OCI-LY1 (cell line): ENCODE measurements around the gene TTC12.

Source experiments
- H2AFZ ChIP-seq: fragments of 200-600 bp; sonication (generic), shearing (Covaris generic); 2 replicates; pipeline ENCODE4 v1.6.0; 2014; ENCODE audit warnings: antibody characterized with exemption, mild to moderate bottlenecking, low read length
- H3F3A ChIP-seq: fragments of 200-600 bp; sonication (generic), shearing (Covaris generic); 2 replicates; pipeline ENCODE4 v1.6.0; 2014; ENCODE audit warnings: mild to moderate bottlenecking, antibody characterized with exemption, low read length, moderate library complexity; ENCODE audit not compliant: insufficient read depth
- H3K27ac ChIP-seq: fragments of 200-600 bp; sonication (generic); 2 replicates; pipeline ENCODE4 v1.5.1; 2014; ENCODE audit warnings: low read length, mixed run types, mild to moderate bottlenecking, low read depth; ENCODE audit not compliant: poor library complexity, severe bottlenecking
- H3K27me3 ChIP-seq: fragments of 200-600 bp; sonication (generic); 2 replicates; pipeline ENCODE4 v1.6.0; 2014; ENCODE audit warnings: antibody characterized with exemption, mild to moderate bottlenecking, low read length, moderate library complexity; ENCODE audit not compliant: insufficient read depth
- H3K36me3 ChIP-seq: fragments of 200-600 bp; sonication (generic); 2 replicates; pipeline ENCODE4 v1.6.1; 2014; ENCODE audit warnings: mild to moderate bottlenecking, antibody characterized with exemption, low read length, moderate library complexity, mixed read lengths; ENCODE audit not compliant: insufficient read depth
- H3K4me1 ChIP-seq: fragments of 200-600 bp; sonication (generic); 2 replicates; pipeline ENCODE4 v1.5.1; 2014; ENCODE audit warnings: mild to moderate bottlenecking, low read length, moderate library complexity; ENCODE audit not compliant: insufficient read depth, severe bottlenecking
- H3K4me2 ChIP-seq: fragments of 200-600 bp; sonication (generic), shearing (Covaris generic); 2 replicates; pipeline ENCODE4 v1.6.1; 2014; ENCODE audit warnings: low read length
- H3K4me3 ChIP-seq: fragments of 200-600 bp; sonication (generic); 2 replicates; pipeline ENCODE4 v1.5.1; 2014; ENCODE audit warnings: low read length, low read depth, mild to moderate bottlenecking, mixed read lengths; ENCODE audit not compliant: poor library complexity, severe bottlenecking
- H3K79me2 ChIP-seq: fragments of 200-600 bp; shearing (Covaris generic); 2 replicates; pipeline ENCODE4 v1.6.1; 2016; ENCODE audit warnings: mixed run types, low read length, mixed read lengths; ENCODE audit not compliant: insufficient read depth
- H3K9ac ChIP-seq: fragments of 200-600 bp; sonication (generic), shearing (Covaris generic); 2 replicates; pipeline ENCODE4 v1.6.1; 2014; ENCODE audit warnings: mild to moderate bottlenecking, low read length, mixed read lengths
- H3K9me2 ChIP-seq: fragments of 200-600 bp; sonication (generic), shearing (Covaris generic); 2 replicates; pipeline ENCODE4 v1.6.1; 2014; ENCODE audit warnings: low read depth, mild to moderate bottlenecking, low read length, mixed read lengths
- H3K9me3 ChIP-seq: fragments of 200-600 bp; shearing (Covaris generic); 2 replicates; pipeline ENCODE4 v1.6.1; 2014; ENCODE audit warnings: low read length, mixed read lengths
- H4K20me1 ChIP-seq: fragments of 200-600 bp; sonication (generic), shearing (Covaris generic); 2 replicates; pipeline ENCODE4 v1.6.0; 2016; ENCODE audit warnings: mild to moderate bottlenecking, low read length; ENCODE audit not compliant: insufficient read depth
- EZH2 ChIP-seq: fragments of 200-600 bp; sonication (generic), shearing (Covaris generic); IDR thresholded peaks from 2 replicates; pipeline ENCODE4 v1.8.0; 2017; ENCODE audit warnings: borderline replicate concordance, mixed run types, mild to moderate bottlenecking, antibody characterized with exemption, low read length, moderate library complexity, mixed read lengths
- TF ChIP-seq, protein P1 (sequence below): fragments of 200-600 bp; sonication (generic), shearing (Covaris generic); IDR thresholded peaks from 2 replicates; pipeline ENCODE4 v1.5.1; 2017; ENCODE audit warnings: mild to moderate bottlenecking, antibody characterized with exemption, low read length, moderate library complexity, mixed read lengths

Gene TTC12

DNA sequence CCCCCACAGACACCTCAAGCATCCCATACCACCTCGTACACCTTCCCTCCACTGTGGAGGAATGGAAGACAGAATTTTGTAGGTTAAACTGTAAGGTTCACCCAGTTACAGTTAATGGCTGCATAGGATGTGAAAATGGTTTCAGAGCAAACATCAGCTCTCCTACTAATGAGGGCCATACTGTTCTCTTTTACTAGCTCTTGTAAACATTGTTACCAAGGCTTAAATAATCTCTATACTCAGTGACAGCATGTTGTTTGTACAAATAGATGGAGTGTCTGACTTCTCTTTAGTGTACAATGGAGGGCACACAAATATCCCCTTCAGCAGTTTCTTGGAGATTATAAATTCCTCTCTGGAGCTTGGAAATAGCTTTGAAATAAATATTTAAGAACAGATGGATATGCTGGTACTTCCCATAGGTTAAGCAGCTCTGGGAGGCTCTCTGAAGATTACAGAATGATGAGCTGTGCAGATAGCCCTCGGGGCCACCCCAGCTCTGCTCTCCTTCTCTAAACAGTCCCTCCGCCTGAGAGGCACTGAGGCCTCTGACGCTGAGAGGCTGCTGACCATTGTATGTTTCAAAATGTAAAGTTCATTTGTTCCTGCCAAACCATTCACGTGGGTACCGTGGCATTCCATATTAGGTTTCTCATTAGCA lies 25.7 kb downstream of the TTC12 start:
- Histone ChIP-seq H2AFZ (no peak overlapping the region), H3K27ac (no peak overlapping the region), H3K79me2 (no peaks in the 10 kb centered on the region), H3F3A (no peaks in the 10 kb centered on the region), H3K4me2 (no peak overlapping the region), H4K20me1 (no peaks in the 10 kb centered on the region), H3K27me3 (no peaks in the 10 kb centered on the region), H3K4me1 (no peaks in the 10 kb centered on the region), H3K36me3 (no peaks in the 10 kb centered on the region; the same call in 1 of the 2 replicates), H3K9ac (no peak overlapping the region), H3K9me2 (no peaks in the 10 kb centered on the region), H3K9me3 (no peaks in the 10 kb centered on the region), H3K4me3 (no peak overlapping the region)
- TF ChIP-seq EZH2 = no peak
- TF ChIP-seq, protein P1, sequence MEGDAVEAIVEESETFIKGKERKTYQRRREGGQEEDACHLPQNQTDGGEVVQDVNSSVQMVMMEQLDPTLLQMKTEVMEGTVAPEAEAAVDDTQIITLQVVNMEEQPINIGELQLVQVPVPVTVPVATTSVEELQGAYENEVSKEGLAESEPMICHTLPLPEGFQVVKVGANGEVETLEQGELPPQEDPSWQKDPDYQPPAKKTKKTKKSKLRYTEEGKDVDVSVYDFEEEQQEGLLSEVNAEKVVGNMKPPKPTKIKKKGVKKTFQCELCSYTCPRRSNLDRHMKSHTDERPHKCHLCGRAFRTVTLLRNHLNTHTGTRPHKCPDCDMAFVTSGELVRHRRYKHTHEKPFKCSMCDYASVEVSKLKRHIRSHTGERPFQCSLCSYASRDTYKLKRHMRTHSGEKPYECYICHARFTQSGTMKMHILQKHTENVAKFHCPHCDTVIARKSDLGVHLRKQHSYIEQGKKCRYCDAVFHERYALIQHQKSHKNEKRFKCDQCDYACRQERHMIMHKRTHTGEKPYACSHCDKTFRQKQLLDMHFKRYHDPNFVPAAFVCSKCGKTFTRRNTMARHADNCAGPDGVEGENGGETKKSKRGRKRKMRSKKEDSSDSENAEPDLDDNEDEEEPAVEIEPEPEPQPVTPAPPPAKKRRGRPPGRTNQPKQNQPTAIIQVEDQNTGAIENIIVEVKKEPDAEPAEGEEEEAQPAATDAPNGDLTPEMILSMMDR = no peak

DNA sequence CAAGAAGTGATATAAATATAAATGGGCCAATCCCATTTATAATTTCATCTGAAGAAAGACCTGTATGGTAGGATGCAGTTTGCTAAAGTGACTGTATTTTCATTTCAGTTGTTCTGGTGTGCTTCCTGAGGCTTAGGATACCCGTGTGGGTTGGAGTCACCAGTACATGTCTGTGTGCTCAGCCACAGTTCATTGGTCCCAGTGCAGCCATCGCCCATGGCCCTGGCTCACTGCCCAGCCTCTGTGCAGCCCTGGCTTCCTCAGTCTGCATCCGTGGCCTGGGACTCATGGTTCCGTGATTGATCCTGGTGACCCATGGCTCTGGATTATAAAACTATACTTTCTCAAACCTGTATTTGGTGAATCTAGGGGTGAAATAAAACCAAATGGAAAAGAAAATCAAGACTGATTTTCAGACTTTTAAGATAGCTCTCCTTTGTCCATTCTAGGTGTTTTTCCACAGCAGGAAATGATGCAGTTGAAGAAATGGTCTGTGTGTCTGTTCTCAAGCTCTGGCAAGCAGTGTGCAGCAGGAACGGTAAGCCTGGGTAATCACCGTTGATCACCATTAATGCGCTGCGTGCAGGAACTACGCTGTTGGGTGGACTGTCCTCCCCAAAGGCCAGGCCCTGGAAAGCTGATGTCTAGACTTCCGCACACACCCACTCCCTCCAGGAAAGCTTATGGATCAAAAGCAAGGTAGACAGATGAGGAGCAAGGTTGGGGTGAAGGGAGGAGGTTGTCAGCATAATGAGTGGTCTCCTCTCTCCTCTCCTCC lies 27.2 kb downstream of the TTC12 start:
- H3K36me3 ChIP-seq = no peaks in the 10 kb centered on the region
- TF ChIP-seq EZH2 = no peak
- TF ChIP-seq, protein P1 = no peak
- H2AFZ ChIP-seq = no peak overlapping the region
- H4K20me1 ChIP-seq = no peaks in the 10 kb centered on the region
- H3F3A ChIP-seq = no peaks in the 10 kb centered on the region
- no peaks in the 10 kb centered on the region for H3K9me3 ChIP-seq
- no peak overlapping the region for H3K4me2 ChIP-seq
- no peaks in the 10 kb centered on the region for H3K9me2 ChIP-seq
- H3K79me2 ChIP-seq = no peaks in the 10 kb centered on the region
- no peaks in the 10 kb centered on the region for H3K4me1 ChIP-seq
- no peak overlapping the region for H3K4me3 ChIP-seq
- H3K27ac ChIP-seq = no peak overlapping the region
- no peaks in the 10 kb centered on the region for H3K27me3 ChIP-seq
- no peak overlapping the region for H3K9ac ChIP-seq

DNA sequence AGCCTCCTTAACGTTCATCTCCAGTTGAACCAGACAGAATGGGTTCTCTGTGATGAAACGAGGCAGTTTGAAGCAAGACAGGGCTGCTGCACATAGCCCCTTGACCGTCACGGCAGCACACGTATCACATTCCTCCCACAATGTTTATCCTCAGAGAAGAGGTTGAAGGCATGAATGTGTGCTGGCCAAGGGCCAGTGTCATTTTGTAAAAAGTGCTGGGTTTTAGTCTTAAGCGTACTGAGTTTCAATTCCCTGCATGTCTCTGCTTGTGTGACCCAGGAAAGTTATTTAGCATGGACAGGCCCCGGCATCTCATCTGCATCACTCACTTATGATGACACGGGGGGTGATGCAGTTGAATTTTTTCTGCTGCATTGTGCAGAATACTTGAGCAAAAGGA lies 31.6 kb downstream of the TTC12 start:
- Histone ChIP-seq H3K27me3 (no peaks in the 10 kb centered on the region), H3F3A (no peaks in the 10 kb centered on the region), H3K79me2 (no peaks in the 10 kb centered on the region), H3K36me3 (no peaks in the 10 kb centered on the region), H3K4me3 (no peak overlapping the region), H4K20me1 (no peaks in the 10 kb centered on the region), H3K4me2 (no peak overlapping the region), H3K9ac (no peak overlapping the region), H2AFZ (no peak overlapping the region), H3K27ac (no peak overlapping the region), H3K9me3 (no peaks in the 10 kb centered on the region), H3K9me2 (no peaks in the 10 kb centered on the region), H3K4me1 (no peaks in the 10 kb centered on the region)
- TF ChIP-seq, protein P1 = no peak
- no peak for TF ChIP-seq EZH2
